Spleen (tissue), 7 donors: ENCODE data around the gene PNCK.

ENCODE experiments used
- POLR2AphosphoS5 ChIP-seq, 3 donors: sonication (generic); formaldehyde crosslinking; IDR thresholded peaks; one replicate each; pipeline ENCODE4 v1.5.1; 2017; ENCODE audit warnings: antibody characterized with exemption in 3 of 3
- TF ChIP-seq, protein P1 (sequence below), 11 experiments: fragments of 200-600 bp in 7 of 11; fragments of 450-650 bp in 4 of 11; sonication (generic) in 4 of 11; IDR thresholded peaks in 8 of 11; conservative IDR thresholded peaks in 3 of 11; 1 replicate in 7 of 11; 2 replicates in 4 of 11; pipeline versions ENCODE4 v1.4.0 to v1.8.0; 2016 to 2021; ENCODE audit warnings: antibody characterized with exemption in 11 of 11, inconsistent platforms in 4 of 11, mild to moderate bottlenecking in 1 of 11
- donor health status: DM: no; HTN: no; CAD: no; lungs with moderate emphysema.
- donor health status: DM: no; HTN: no; CAD: no.
- donor health status: DM: no; HTN: no; CAD: no.

DNA sequence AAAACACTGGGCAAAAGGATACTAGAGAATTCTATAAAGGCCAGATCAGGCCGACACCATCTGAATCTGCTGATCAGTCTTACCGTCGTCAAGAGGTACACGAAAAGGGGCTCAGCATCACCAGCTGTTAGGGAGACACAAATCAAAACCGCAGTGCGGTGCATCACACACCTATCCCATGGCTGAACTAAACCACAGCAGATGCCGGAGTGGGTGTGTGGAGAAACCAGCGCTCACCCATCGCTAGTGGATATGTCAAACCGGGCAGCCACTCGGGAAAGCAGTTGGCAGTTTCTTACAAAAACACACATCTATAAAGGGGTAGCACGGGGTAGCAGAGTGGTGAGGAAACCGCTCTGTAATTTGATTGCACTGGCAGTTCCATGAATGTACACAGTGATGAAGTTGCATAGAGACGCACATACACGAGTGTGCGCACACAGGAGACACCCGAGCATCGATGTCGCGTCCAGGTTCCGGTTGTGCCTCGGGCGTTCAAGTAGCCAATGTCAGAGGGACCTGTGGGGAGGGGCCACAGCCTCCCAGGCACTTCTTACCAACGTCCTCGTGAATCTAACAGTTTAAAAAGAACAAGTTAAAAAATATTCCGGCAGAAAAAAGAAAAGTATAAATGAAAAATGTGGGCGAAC, 51.5 kb downstream of the PNCK start:
- TF ChIP-seq, protein P1, sequence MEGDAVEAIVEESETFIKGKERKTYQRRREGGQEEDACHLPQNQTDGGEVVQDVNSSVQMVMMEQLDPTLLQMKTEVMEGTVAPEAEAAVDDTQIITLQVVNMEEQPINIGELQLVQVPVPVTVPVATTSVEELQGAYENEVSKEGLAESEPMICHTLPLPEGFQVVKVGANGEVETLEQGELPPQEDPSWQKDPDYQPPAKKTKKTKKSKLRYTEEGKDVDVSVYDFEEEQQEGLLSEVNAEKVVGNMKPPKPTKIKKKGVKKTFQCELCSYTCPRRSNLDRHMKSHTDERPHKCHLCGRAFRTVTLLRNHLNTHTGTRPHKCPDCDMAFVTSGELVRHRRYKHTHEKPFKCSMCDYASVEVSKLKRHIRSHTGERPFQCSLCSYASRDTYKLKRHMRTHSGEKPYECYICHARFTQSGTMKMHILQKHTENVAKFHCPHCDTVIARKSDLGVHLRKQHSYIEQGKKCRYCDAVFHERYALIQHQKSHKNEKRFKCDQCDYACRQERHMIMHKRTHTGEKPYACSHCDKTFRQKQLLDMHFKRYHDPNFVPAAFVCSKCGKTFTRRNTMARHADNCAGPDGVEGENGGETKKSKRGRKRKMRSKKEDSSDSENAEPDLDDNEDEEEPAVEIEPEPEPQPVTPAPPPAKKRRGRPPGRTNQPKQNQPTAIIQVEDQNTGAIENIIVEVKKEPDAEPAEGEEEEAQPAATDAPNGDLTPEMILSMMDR (IDR thresholded peaks at IDR 0.05 in 8 of 11, conservative IDR thresholded peaks at IDR 0.05 in 3 of 11) = no peak
- no peak for TF ChIP-seq POLR2AphosphoS5 (IDR thresholded peaks at IDR 0.05)
